Fibroblast of the aortic adventitia (primary cell): ENCODE results near the gene AMN1. TPM values are rescaled to one million over a fixed set of nuclear protein-coding genes. Genes with fewer than 3 reads are reported as not detected.

Experiments
- DNase-seq: peaks from one replicate; pipeline ENCODE4 v3.0.0-alpha.2; 2010; ENCODE audit warnings: low read depth
- H3K4me3 ChIP-seq: 2 replicates; pipeline ENCODE4 v1.5.1; 2011; ENCODE audit warnings: low read depth, mild to moderate bottlenecking, control low read depth, low read length, moderate library complexity
- total RNA-seq: library from RNA; depleted of rRNA; stranded (reverse); fragments of >200 nt; gene quantifications from 2 replicates; pipeline ENCODE4 v1.2.3, GENCODE V29; 2012; ENCODE audit warnings: low replicate concordance
- TF ChIP-seq, protein P1 (sequence below): IDR thresholded peaks from 2 replicates; pipeline ENCODE4 v1.5.1; 2011; ENCODE audit warnings: mild to moderate bottlenecking, low read length, control low read depth, inconsistent platforms; ENCODE audit not compliant: insufficient read depth

AMN1 gene
- total RNA-seq, 1 donor = 10.3 TPM

DNA sequence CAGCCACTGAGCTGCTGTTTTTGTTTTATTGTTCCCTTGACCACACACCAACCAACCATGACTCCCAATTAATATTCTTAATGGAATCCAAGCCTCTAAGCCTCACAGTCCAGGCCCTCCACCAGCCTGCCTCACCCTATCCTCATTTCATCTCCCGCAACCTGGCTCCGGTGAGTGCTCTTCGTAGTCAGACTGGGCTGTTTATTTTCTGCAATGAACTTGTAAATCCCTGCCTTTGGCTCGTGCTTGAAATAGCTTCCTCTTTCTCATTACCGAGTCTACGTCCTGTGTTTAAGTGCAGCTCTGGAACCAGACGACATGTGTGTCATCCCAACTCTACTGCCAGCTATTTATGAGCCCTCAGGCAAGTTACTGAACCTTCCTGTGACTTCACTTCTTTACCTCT lies 81.7 kb downstream of the AMN1 start:
- TF ChIP-seq, protein P1, sequence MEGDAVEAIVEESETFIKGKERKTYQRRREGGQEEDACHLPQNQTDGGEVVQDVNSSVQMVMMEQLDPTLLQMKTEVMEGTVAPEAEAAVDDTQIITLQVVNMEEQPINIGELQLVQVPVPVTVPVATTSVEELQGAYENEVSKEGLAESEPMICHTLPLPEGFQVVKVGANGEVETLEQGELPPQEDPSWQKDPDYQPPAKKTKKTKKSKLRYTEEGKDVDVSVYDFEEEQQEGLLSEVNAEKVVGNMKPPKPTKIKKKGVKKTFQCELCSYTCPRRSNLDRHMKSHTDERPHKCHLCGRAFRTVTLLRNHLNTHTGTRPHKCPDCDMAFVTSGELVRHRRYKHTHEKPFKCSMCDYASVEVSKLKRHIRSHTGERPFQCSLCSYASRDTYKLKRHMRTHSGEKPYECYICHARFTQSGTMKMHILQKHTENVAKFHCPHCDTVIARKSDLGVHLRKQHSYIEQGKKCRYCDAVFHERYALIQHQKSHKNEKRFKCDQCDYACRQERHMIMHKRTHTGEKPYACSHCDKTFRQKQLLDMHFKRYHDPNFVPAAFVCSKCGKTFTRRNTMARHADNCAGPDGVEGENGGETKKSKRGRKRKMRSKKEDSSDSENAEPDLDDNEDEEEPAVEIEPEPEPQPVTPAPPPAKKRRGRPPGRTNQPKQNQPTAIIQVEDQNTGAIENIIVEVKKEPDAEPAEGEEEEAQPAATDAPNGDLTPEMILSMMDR = no peak
- DNase-seq = no peak
- H3K4me3 ChIP-seq = no peak overlapping the region

DNA sequence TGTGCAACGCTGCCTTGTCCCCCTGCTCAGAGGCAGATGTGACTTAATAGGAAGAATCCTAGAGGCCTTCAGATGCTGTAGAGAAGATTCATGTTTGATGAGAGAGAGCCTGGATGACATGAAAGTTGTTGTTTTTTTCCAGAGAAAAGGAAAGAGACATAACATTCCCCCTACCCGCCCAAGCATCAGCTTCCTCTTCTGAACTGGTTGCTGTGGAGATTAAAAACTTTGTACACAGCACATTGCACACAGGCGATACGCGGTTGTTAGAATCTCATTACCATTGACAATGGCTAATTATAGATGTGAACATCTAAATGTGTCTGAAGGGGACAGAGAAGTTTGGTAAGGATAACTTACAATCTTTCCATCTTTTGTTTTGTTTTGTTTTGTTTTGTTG lies 82.9 kb downstream of the AMN1 start:
- no peak overlapping the region for H3K4me3 ChIP-seq
- DNase-seq = no peak
- TF ChIP-seq, protein P1 = no peak

GRCh38 chr12:31644536-31644935 lies 84.3 kb downstream of the AMN1 start:
- no peak overlapping the region for H3K4me3 ChIP-seq
- TF ChIP-seq, protein P1 = no peak
- DNase-seq = no peak

- no peak for DNase-seq
- H3K4me3 ChIP-seq = no peak overlapping the region
- TF ChIP-seq, protein P1 = no peak
These were observed 87.2 kb downstream of the AMN1 start for GRCh38 chr12:31641509-31642090.

GRCh38 chr12:31634620-31635019 lies 94.2 kb downstream of the AMN1 start:
- TF ChIP-seq, protein P1 = no peak
- no peak for DNase-seq
- no peak overlapping the region for H3K4me3 ChIP-seq

DNA sequence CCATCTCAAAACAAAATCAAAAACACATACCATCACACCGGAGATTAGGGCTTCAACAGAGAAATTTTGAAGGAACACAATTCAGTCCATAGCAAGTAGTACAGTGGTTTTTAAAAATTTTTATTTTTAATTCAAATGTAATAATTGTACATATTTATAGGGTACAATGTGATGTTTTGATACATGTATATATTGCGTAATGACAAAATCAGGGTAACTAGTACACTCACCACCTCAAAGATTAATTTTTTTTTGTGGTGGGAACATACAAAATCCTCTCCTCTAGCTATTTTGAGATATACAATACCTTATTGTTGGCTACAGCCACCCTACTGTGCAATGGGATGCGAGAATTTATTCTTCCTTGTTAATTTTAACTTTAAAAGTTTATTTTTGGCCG lies 95.4 kb downstream of the AMN1 start:
- TF ChIP-seq, protein P1 = no peak
- DNase-seq = no peak
- no peak overlapping the region for H3K4me3 ChIP-seq

DNA sequence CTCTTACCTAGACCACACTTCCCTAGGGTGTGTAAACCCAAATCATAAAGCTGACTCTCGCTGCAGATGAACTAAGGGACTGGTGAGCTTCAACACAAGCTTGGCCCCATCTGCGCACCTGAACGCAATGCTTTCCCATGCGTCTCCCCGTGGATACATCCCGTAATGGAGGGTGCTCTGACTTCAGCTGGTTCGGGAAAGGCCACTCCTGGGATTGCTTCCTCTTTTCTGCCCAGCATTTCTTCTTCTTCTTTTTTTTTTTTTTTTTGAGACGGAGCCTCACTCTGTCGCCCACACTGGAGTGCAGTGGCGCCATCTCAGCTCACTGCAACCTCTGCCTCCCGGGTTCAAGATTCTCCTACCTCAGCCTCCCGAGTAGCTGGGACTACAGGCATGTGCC lies 97.0 kb downstream of the AMN1 start:
- TF ChIP-seq, protein P1 = no peak
- no peak for DNase-seq
- no peak overlapping the region for H3K4me3 ChIP-seq
